MM.1S (cell line): ENCODE measurements around the gene DHDH.

Experiments used
- DNase-seq: peaks from one replicate; pipeline ENCODE4 v3.0.0-alpha.2; 2015
- H2AFZ ChIP-seq: fragments of 300-600 bp; sonication (generic); 2 replicates; pipeline ENCODE4 v1.6.0; 2016; ENCODE audit warnings: antibody characterized with exemption, low read length
- H3F3A ChIP-seq: fragments of 300-600 bp; sonication (generic); 2 replicates; pipeline ENCODE4 v1.6.1; 2016; ENCODE audit warnings: mild to moderate bottlenecking, antibody characterized with exemption, low read length, moderate library complexity, mixed read lengths; ENCODE audit not compliant: insufficient read depth
- H3K27ac ChIP-seq: fragments of 300-600 bp; sonication (generic); 2 replicates; pipeline ENCODE4 v1.5.1; 2016; ENCODE audit warnings: mild to moderate bottlenecking, low read length
- H3K27me3 ChIP-seq: fragments of 300-600 bp; sonication (generic); replicated peaks from 2 replicates; pipeline ENCODE4 v1.6.0; 2016; ENCODE audit warnings: low read length; ENCODE audit not compliant: insufficient read depth
- H3K36me3 ChIP-seq: fragments of 300-600 bp; sonication (generic); replicated peaks from 2 replicates; pipeline ENCODE4 v1.6.1; 2016; ENCODE audit warnings: mild to moderate bottlenecking, low read length, mixed read lengths; ENCODE audit not compliant: insufficient read depth
- H3K4me1 ChIP-seq: fragments of 300-600 bp; sonication (generic); 2 replicates; pipeline ENCODE4 v1.6.1; 2016; ENCODE audit warnings: low read length, mixed read lengths
- H3K4me2 ChIP-seq: fragments of 300-600 bp; sonication (generic); 2 replicates; pipeline ENCODE4 v1.6.0; 2016; ENCODE audit warnings: low read depth, low read length
- H3K4me3 ChIP-seq: fragments of 300-600 bp; sonication (generic); 2 replicates; pipeline ENCODE4 v1.5.1; 2016; ENCODE audit warnings: low read length, mixed read lengths
- H3K79me2 ChIP-seq: fragments of 300-600 bp; sonication (generic); 2 replicates; pipeline ENCODE4 v1.6.1; 2016; ENCODE audit warnings: mixed run types, low read length, mixed read lengths
- H3K9ac ChIP-seq: fragments of 300-600 bp; sonication (generic); 2 replicates; pipeline ENCODE4 v1.6.1; 2016; ENCODE audit warnings: low read length, mixed read lengths
- H3K9me2 ChIP-seq: fragments of 300-600 bp; sonication (generic); replicated peaks from 2 replicates; pipeline ENCODE4 v1.6.1; 2016; ENCODE audit warnings: mild to moderate bottlenecking, low read length, mixed read lengths; ENCODE audit not compliant: insufficient read depth
- H3K9me3 ChIP-seq: fragments of 300-600 bp; sonication (generic); replicated peaks from 2 replicates; pipeline ENCODE4 v1.6.1; 2016; ENCODE audit warnings: mild to moderate bottlenecking, low read length, mixed read lengths; ENCODE audit not compliant: insufficient read depth
- H4K20me1 ChIP-seq: fragments of 300-600 bp; sonication (generic); 2 replicates; pipeline ENCODE4 v1.6.1; 2016; ENCODE audit warnings: mild to moderate bottlenecking, low read length, moderate library complexity, mixed read lengths; ENCODE audit not compliant: insufficient read depth
- CTCF ChIP-seq: fragments of 300-600 bp; sonication (generic); IDR thresholded peaks from 2 replicates; pipeline ENCODE4 v1.5.1; 2016; ENCODE audit warnings: antibody characterized with exemption, low read length, mixed read lengths
- EZH2 ChIP-seq: fragments of 300-600 bp; sonication (generic); optimal IDR thresholded peaks from 2 replicates; pipeline ENCODE3; 2017; ENCODE audit warnings: low read depth, mild to moderate bottlenecking, antibody characterized with exemption, low read length, mixed read lengths
- EZH2phosphoT487 ChIP-seq: fragments of 300-600 bp; sonication (generic); IDR thresholded peaks from 2 replicates; pipeline ENCODE4 v1.6.1; 2018; ENCODE audit warnings: antibody characterized with exemption, low read length

The DHDH gene

GRCh38 chr19:48953990-48954594 lies 20.6 kb downstream of the DHDH start:
- Histone ChIP-seq H3K4me1 (no peaks in the 10 kb centered on the region), H3K36me3 (no peaks in the 10 kb centered on the region), H3K4me2 (peak overlapping the region; percentile 78), H3K9me3 (no peaks in the 10 kb centered on the region), H3K4me3 (peak overlapping the region; percentile 54), H2AFZ (peak overlapping the region; percentile 88), H3K79me2 (peaks cover 17% of the 10 kb centered on the region), H3F3A (no peaks in the 10 kb centered on the region), H3K9ac (peak overlapping the region; percentile 22; the same call in 1 of the 2 replicates), H4K20me1 (no peaks in the 10 kb centered on the region), H3K27ac (no peak overlapping the region), H3K9me2 (no peaks in the 10 kb centered on the region), H3K27me3 (no peaks in the 10 kb centered on the region)
- no peak for DNase-seq
- TF ChIP-seq EZH2phosphoT487 (no peak), EZH2 (no peak), CTCF (no peak)

GRCh38 chr19:48954595-48955307 lies 21.3 kb downstream of the DHDH start, which contains the start of gene BAX:
Gene BAX, plus strand, starts transcription at chr19:48954875. Its CDS starts 54 bp downstream, at chr19:48954929.
- peak within 1 kb of the TSS; percentile 88 for H2AFZ ChIP-seq
- H4K20me1 ChIP-seq = no peaks in the 10 kb centered on the region
- H3K9me2 ChIP-seq = no peaks in the 10 kb centered on the region
- peak within 1 kb of the TSS; percentile 86 for H3K9ac ChIP-seq
- no peaks in the 10 kb centered on the region for H3K36me3 ChIP-seq
- peak within 1 kb of the TSS; percentile 92 for H3K4me2 ChIP-seq
- no peaks in the 10 kb centered on the region for H3K9me3 ChIP-seq
- H3K27ac ChIP-seq = no peak within 1 kb of the TSS; the same call in 1 of the 2 replicates
- H3F3A ChIP-seq = no peaks in the 10 kb centered on the region
- TF ChIP-seq EZH2phosphoT487 = no peak
- no peak for TF ChIP-seq EZH2
- peak; percentile 28 for TF ChIP-seq CTCF
- no peaks in the 10 kb centered on the region for H3K4me1 ChIP-seq
- H3K79me2 ChIP-seq = peaks cover 17% of the 10 kb centered on the region
- peak within 1 kb of the TSS; percentile 88 for H3K4me3 ChIP-seq
- DNase-seq = peak; percentile 98
- no peaks in the 10 kb centered on the region for H3K27me3 ChIP-seq

GRCh38 chr19:48955308-48955958 lies 21.9 kb downstream of the DHDH start:
- Histone ChIP-seq H3K27ac (no peak overlapping the region; the same call in 1 of the 2 replicates), H3K9me2 (no peaks in the 10 kb centered on the region), H3K4me1 (no peaks in the 10 kb centered on the region), H3K27me3 (no peaks in the 10 kb centered on the region), H3K36me3 (no peaks in the 10 kb centered on the region), H3K4me3 (peak overlapping the region; percentile 88), H3K9me3 (no peaks in the 10 kb centered on the region), H3K9ac (peak overlapping the region; percentile 86), H3K79me2 (peaks cover 17% of the 10 kb centered on the region), H2AFZ (peak overlapping the region; percentile 59), H3F3A (no peaks in the 10 kb centered on the region), H3K4me2 (peak overlapping the region; percentile 92), H4K20me1 (no peaks in the 10 kb centered on the region)
- TF ChIP-seq EZH2 (no peak), CTCF (no peak), EZH2phosphoT487 (no peak)
- DNase-seq = no peak
